HUES64 (cell line): ENCODE measurements around the gene MEOX2.

Source experiments
- H3K27ac ChIP-seq: 2 replicates; pipeline ENCODE4 v1.7.0; 2013; ENCODE audit warnings: low read depth, low read length, inconsistent platforms
- H3K27me3 ChIP-seq: 2 replicates; pipeline ENCODE4 v1.6.1; 2013; ENCODE audit warnings: mild to moderate bottlenecking, low read length; ENCODE audit not compliant: insufficient read depth
- H3K36me3 ChIP-seq: 2 replicates; pipeline ENCODE4 v1.6.1; 2013; ENCODE audit warnings: mild to moderate bottlenecking, low read length; ENCODE audit not compliant: insufficient read depth
- H3K4me1 ChIP-seq: 2 replicates; pipeline ENCODE4 v1.6.1; 2013; ENCODE audit warnings: mild to moderate bottlenecking, low read length, moderate library complexity; ENCODE audit not compliant: insufficient read depth
- H3K4me3 ChIP-seq: 2 replicates; pipeline ENCODE4 v1.5.1; 2013; ENCODE audit warnings: mild to moderate bottlenecking, low read length, moderate library complexity
- H3K9ac ChIP-seq: 2 replicates; pipeline ENCODE4 v1.6.1; 2013; ENCODE audit warnings: mild to moderate bottlenecking, low read depth, low read length
- H3K9me3 ChIP-seq: 2 replicates; pipeline ENCODE4 v1.6.1; 2013; ENCODE audit warnings: low read depth, low read length; ENCODE audit not compliant: insufficient read depth
- WGBS: fragments of 150-250, 120-280 bp; methylation state at CpG from one replicate; pipeline ENCODE4 v1.1.7; 2013; ENCODE audit warnings: missing lambda C conversion rate; 5-methylcytosine and 5-hydroxymethylcytosine counted together

Gene MEOX2

GRCh38 chr7:15681186-15681585, 5.3 kb downstream of the MEOX2 start:
- H3K9ac ChIP-seq = no peak overlapping the region
- no peaks in the 10 kb centered on the region for H3K36me3 ChIP-seq
- H3K27ac ChIP-seq = no peak overlapping the region
- H3K9me3 ChIP-seq = no peaks in the 10 kb centered on the region
- no peak overlapping the region for H3K4me3 ChIP-seq
- WGBS = no CpG with 5 or more reads among the region's 1 CpG
- peaks cover 4% of the 10 kb centered on the region; the same call in 1 of the 2 replicates for H3K4me1 ChIP-seq
- peaks cover 46% of the 10 kb centered on the region for H3K27me3 ChIP-seq

DNA sequence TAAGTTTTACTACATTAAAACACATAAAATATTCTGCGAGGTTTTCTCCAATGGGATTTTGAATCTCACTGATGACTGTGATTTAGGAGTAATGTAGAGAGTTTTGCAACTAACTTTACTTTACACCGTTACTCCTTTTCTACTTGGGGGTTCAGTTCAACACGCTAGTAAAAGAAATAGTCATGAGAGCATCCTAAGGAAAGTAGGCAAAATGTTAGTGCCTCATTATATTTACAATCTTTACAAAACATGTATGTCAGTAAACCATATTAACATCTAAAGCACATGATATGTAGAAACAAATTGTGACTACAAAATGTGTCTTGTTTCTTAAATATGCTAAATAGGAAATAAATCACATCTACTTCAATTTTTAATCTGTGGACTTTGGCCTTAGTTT, 6.0 kb downstream of the MEOX2 start:
- no peaks in the 10 kb centered on the region for H3K9me3 ChIP-seq
- no peak overlapping the region for H3K4me3 ChIP-seq
- H3K27ac ChIP-seq = no peak overlapping the region
- no peaks in the 10 kb centered on the region for H3K36me3 ChIP-seq
- H3K9ac ChIP-seq = no peak overlapping the region
- H3K27me3 ChIP-seq = peaks cover 39% of the 10 kb centered on the region
- WGBS = no CpG with 5 or more reads among the region's 3 CpGs
- peaks cover 4% of the 10 kb centered on the region; the same call in 1 of the 2 replicates for H3K4me1 ChIP-seq

- H3K36me3 ChIP-seq = no peaks in the 10 kb centered on the region
- H3K4me1 ChIP-seq = no peaks in the 10 kb centered on the region
- peaks cover 27% of the 10 kb centered on the region for H3K27me3 ChIP-seq
- H3K4me3 ChIP-seq = no peak overlapping the region
- H3K27ac ChIP-seq = no peak overlapping the region
- H3K9ac ChIP-seq = no peak overlapping the region
- WGBS = 90% methylated on average over 1 of the region's 1 CpG
- H3K9me3 ChIP-seq = no peaks in the 10 kb centered on the region
Observed at GRCh38 chr7:15679306-15679705, 7.2 kb downstream of the MEOX2 start.

- H3K4me1 ChIP-seq = no peaks in the 10 kb centered on the region
- H3K36me3 ChIP-seq = no peaks in the 10 kb centered on the region
- H3K27ac ChIP-seq = no peak overlapping the region
- WGBS = 93% methylated on average over 3 of the region's 3 CpGs
- no peaks in the 10 kb centered on the region for H3K9me3 ChIP-seq
- peaks cover 21% of the 10 kb centered on the region for H3K27me3 ChIP-seq
- H3K4me3 ChIP-seq = no peak overlapping the region
- H3K9ac ChIP-seq = no peak overlapping the region
Observed at GRCh38 chr7:15678653-15679052, 7.8 kb downstream of the MEOX2 start.

DNA sequence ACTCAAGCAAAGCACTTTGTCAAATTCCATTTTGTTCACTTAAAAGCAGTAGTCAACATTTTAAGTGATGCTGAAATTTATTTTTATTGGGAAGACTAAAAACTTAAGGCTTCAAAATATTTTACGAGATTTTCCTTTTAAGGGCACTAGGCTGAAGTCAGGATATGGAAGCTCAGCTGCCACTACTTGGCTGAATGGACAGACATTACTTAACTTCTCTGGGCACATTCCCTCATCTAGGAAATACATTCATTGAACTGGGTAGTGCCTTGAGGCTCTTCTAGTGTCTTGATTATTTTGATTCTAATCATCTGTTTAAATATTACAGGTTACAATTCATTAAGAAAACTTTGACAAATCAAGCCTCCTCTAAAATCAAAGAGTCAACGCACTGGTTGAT, 11.1 kb downstream of the MEOX2 start:
- H3K27ac ChIP-seq = no peak overlapping the region
- H3K9me3 ChIP-seq = no peaks in the 10 kb centered on the region
- no peaks in the 10 kb centered on the region for H3K36me3 ChIP-seq
- 98% methylated on average over 2 of the region's 2 CpGs for WGBS
- H3K4me3 ChIP-seq = no peak overlapping the region
- no peaks in the 10 kb centered on the region for H3K4me1 ChIP-seq
- H3K27me3 ChIP-seq = no peaks in the 10 kb centered on the region
- no peak overlapping the region for H3K9ac ChIP-seq

- Histone ChIP-seq H3K9me3 (no peaks in the 10 kb centered on the region), H3K4me3 (no peak overlapping the region), H3K27ac (no peak overlapping the region), H3K4me1 (no peaks in the 10 kb centered on the region), H3K27me3 (no peaks in the 10 kb centered on the region), H3K9ac (no peak overlapping the region), H3K36me3 (no peaks in the 10 kb centered on the region)
Observed at GRCh38 chr7:15674586-15674985, 11.9 kb downstream of the MEOX2 start.

GRCh38 chr7:15669443-15670090, 16.9 kb downstream of the MEOX2 start:
- no peaks in the 10 kb centered on the region for H3K4me1 ChIP-seq
- no peaks in the 10 kb centered on the region for H3K36me3 ChIP-seq
- H3K27ac ChIP-seq = no peak overlapping the region
- no peak overlapping the region for H3K9ac ChIP-seq
- no peak overlapping the region for H3K4me3 ChIP-seq
- 92% methylated on average over 10 of the region's 10 CpGs for WGBS
- H3K9me3 ChIP-seq = no peaks in the 10 kb centered on the region
- no peaks in the 10 kb centered on the region for H3K27me3 ChIP-seq

DNA sequence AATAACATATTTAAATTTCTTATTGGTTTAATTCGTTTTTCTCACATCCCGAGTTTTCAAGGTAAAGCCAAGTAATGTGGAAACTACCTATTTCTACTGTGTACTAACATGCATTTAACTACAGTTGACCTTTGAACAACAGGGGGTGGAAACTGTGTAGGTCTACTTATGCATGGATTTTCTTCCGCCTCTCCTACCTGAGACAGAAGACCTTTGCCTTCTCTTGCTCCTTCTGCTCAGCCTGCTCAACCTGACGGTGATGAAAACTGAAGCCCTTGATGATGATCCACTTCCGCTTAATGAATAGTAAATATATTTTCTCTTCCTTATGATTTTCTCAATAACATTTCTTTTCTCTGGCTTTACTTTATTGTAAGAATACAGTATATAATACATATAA, 18.5 kb downstream of the MEOX2 start:
- Histone ChIP-seq H3K4me3 (no peak overlapping the region), H3K9me3 (no peaks in the 10 kb centered on the region), H3K4me1 (no peaks in the 10 kb centered on the region), H3K27me3 (no peaks in the 10 kb centered on the region), H3K36me3 (no peaks in the 10 kb centered on the region), H3K27ac (no peak overlapping the region), H3K9ac (no peak overlapping the region)
- WGBS = 84% methylated on average over 2 of the region's 5 CpGs

- Histone ChIP-seq H3K27ac (no peak overlapping the region), H3K27me3 (no peaks in the 10 kb centered on the region), H3K9me3 (no peaks in the 10 kb centered on the region), H3K36me3 (no peaks in the 10 kb centered on the region), H3K9ac (no peak overlapping the region), H3K4me3 (no peak overlapping the region), H3K4me1 (no peaks in the 10 kb centered on the region)
- WGBS = no CpG with 5 or more reads among the region's 1 CpG
Observed at GRCh38 chr7:15662451-15662850, 24.0 kb downstream of the MEOX2 start.

DNA sequence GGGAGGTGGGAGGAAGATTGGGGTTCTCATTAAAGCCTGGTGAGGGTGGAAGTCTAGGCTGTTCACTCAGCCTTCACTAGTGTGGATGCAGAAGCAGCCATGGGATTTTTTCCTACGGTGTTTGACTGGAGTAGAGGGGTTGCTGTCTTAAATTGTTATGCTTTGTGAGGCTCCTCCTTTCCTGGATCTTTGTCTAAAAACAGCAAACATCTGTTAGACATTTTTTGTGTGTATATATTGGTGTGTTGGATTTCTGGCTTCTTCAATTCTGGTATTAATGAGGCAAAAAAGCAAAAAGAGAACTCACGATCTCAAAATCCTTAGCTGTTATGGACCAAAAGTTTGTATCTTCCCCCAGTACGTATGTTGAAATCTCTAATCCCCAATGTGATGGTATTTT, 28.2 kb downstream of the MEOX2 start:
- WGBS = 94% methylated on average over 3 of the region's 3 CpGs

GRCh38 chr7:15652776-15653290, 33.6 kb downstream of the MEOX2 start:
- H3K9me3 ChIP-seq = no peaks in the 10 kb centered on the region
- 89% methylated on average over 1 of the region's 2 CpGs for WGBS
- no peak overlapping the region for H3K4me3 ChIP-seq
- no peaks in the 10 kb centered on the region for H3K27me3 ChIP-seq
- no peak overlapping the region for H3K9ac ChIP-seq
- H3K27ac ChIP-seq = no peak overlapping the region
- H3K4me1 ChIP-seq = no peaks in the 10 kb centered on the region
- H3K36me3 ChIP-seq = no peaks in the 10 kb centered on the region

More for the DNA sequence above, 28.2 kb downstream of the MEOX2 start:
- Histone ChIP-seq H3K9ac (no peak overlapping the region), H3K4me1 (no peaks in the 10 kb centered on the region), H3K4me3 (no peak overlapping the region), H3K27me3 (no peaks in the 10 kb centered on the region), H3K9me3 (no peaks in the 10 kb centered on the region), H3K36me3 (no peaks in the 10 kb centered on the region), H3K27ac (no peak overlapping the region)

GRCh38 chr7:15651693-15652092, 34.8 kb downstream of the MEOX2 start:
- no peak overlapping the region for H3K27ac ChIP-seq
- no peaks in the 10 kb centered on the region for H3K27me3 ChIP-seq
- H3K36me3 ChIP-seq = no peaks in the 10 kb centered on the region
- 92% methylated on average over 1 of the region's 1 CpG for WGBS
- no peak overlapping the region for H3K9ac ChIP-seq
- H3K4me1 ChIP-seq = no peaks in the 10 kb centered on the region
- no peaks in the 10 kb centered on the region for H3K9me3 ChIP-seq
- H3K4me3 ChIP-seq = no peak overlapping the region
